OCI-LY1 (cell line): ENCODE data around the gene CYBRD1.

Experiments
- CTCF ChIP-seq: fragments of 200-600 bp; sonication (generic), shearing (Covaris generic); IDR thresholded peaks from 2 replicates; pipeline ENCODE4 v1.5.1; 2017; ENCODE audit warnings: mild to moderate bottlenecking, antibody characterized with exemption, low read length, moderate library complexity, mixed read lengths
- EZH2 ChIP-seq: fragments of 200-600 bp; sonication (generic), shearing (Covaris generic); IDR thresholded peaks from 2 replicates; pipeline ENCODE4 v1.8.0; 2017; ENCODE audit warnings: borderline replicate concordance, mixed run types, mild to moderate bottlenecking, antibody characterized with exemption, low read length, moderate library complexity, mixed read lengths

DNA sequence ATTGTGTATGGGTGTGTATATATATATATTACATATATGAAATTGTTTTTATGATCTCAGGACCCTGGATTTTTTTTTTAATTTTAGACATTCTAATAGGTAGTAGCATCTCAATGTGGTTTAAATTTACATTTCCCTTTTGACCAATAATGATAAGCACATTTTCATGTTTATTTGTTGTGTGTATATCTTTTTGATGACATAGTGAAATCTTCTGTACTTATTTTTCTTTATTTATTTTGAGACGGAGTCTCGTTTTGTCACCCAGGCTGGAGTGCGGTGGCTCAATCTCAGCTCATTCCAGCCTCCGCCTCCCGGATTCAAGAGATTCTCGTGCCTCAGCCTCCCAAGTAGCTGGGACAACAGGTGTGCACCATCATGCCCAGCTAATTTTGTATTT lies 35.1 kb upstream of the CYBRD1 start:
- no peak for TF ChIP-seq CTCF
- TF ChIP-seq EZH2: no peak
